ENCODE measurements around the gene C4A.

Gene C4A

GRCh38 chr6:32050562-32050961 is 68.7 kb downstream of the C4A start:
- DNase-seq (ENCODE audit: low read depth), result no peak

All from GM04504 (cell line).